GM23248 (cell line): ENCODE measurements around the gene OR2W3. TPM values are rescaled to one million over a fixed set of nuclear protein-coding genes. Genes with fewer than 3 reads are reported as not detected.

Source experiments
- DNase-seq: peaks from one replicate; pipeline ENCODE4 v3.0.0-alpha.2; 2015
- H2AFZ ChIP-seq: fragments of 200-600 bp; sonication (generic); 2 replicates; pipeline ENCODE4 v1.6.1; 2016; ENCODE audit warnings: antibody characterized with exemption
- H3F3A ChIP-seq: fragments of 200-600 bp; sonication (generic); 2 replicates; pipeline ENCODE4 v1.6.1; 2016; ENCODE audit warnings: mild to moderate bottlenecking, antibody characterized with exemption, mixed run types; ENCODE audit not compliant: insufficient read depth
- H3K27ac ChIP-seq: fragments of 200-600 bp; sonication (generic); 2 replicates; pipeline ENCODE4 v1.5.1; 2016; ENCODE audit warnings: mild to moderate bottlenecking
- H3K27me3 ChIP-seq: fragments of 200-600 bp; sonication (generic); replicated peaks from 2 replicates; pipeline ENCODE4 v1.6.1; 2016; ENCODE audit warnings: mild to moderate bottlenecking; ENCODE audit not compliant: insufficient read depth
- H3K36me3 ChIP-seq: fragments of 200-600 bp; sonication (generic); 2 replicates; pipeline ENCODE4 v1.6.1; 2016; ENCODE audit warnings: low read depth, mild to moderate bottlenecking
- H3K4me1 ChIP-seq: fragments of 200-600 bp; sonication (generic); 2 replicates; pipeline ENCODE4 v1.6.1; 2016; ENCODE audit warnings: mild to moderate bottlenecking; ENCODE audit not compliant: insufficient read depth
- H3K4me2 ChIP-seq: fragments of 200-600 bp; sonication (generic); one replicate; pipeline ENCODE4 v1.6.1; 2016; ENCODE audit warnings: mild to moderate bottlenecking; ENCODE audit not compliant: unreplicated experiment
- H3K4me3 ChIP-seq: fragments of 200-600 bp; sonication (generic); 2 replicates; pipeline ENCODE4 v1.5.1; 2016; ENCODE audit warnings: mild to moderate bottlenecking
- H3K79me2 ChIP-seq: fragments of 200-600 bp; sonication (generic); 2 replicates; pipeline ENCODE4 v1.6.1; 2016; ENCODE audit warnings: mild to moderate bottlenecking; ENCODE audit not compliant: insufficient read depth
- H3K9ac ChIP-seq: fragments of 200-600 bp; sonication (generic); 2 replicates; pipeline ENCODE4 v1.6.1; 2016; ENCODE audit warnings: mild to moderate bottlenecking
- H3K9me2 ChIP-seq: fragments of 200-600 bp; sonication (generic); 2 replicates; pipeline ENCODE4 v1.6.1; 2016; ENCODE audit warnings: mixed run types, mild to moderate bottlenecking, moderate library complexity; ENCODE audit not compliant: insufficient read depth
- H3K9me3 ChIP-seq: fragments of 200-600 bp; sonication (generic); one replicate; pipeline ENCODE4 v1.6.1; 2017; ENCODE audit warnings: low read depth
- H4K20me1 ChIP-seq: fragments of 200-600 bp; sonication (generic); 2 replicates; pipeline ENCODE4 v1.6.0; 2016; ENCODE audit not compliant: insufficient read depth
- EZH2 ChIP-seq: fragments of 200-600 bp; sonication (generic); IDR thresholded peaks from 2 replicates; pipeline ENCODE4 v1.6.1; 2018; ENCODE audit warnings: antibody characterized with exemption, mild to moderate bottlenecking; ENCODE audit not compliant: insufficient read depth, poor library complexity, severe bottlenecking
- EZH2phosphoT487 ChIP-seq: fragments of 200-600 bp; sonication (generic); IDR thresholded peaks from 2 replicates; pipeline ENCODE4 v1.6.1; 2018; ENCODE audit warnings: antibody characterized with exemption, moderate library complexity, mild to moderate bottlenecking, low read depth; ENCODE audit not compliant: insufficient read depth
- WGBS, 2 experiments: methylation state at CpG; one replicate each; pipeline ENCODE4 v1.1.6; 2015 to 2017; ENCODE audit warnings: low lambda C conversion rate in 2 of 2, low coverage in 1 of 2; ENCODE audit errors: missing lambda C conversion rate in 2 of 2; 5-methylcytosine and 5-hydroxymethylcytosine counted together
- in situ Hi-C: fragments of 300-500 bp; cut with MboI; formaldehyde crosslinking; loops from 2 replicates; pipeline ENCODE4 v1.15.0; 2020
- polyA plus RNA-seq: library from polyadenylated mRNA; unstranded; fragments of >200 nt; fragmentation: Nextera tagmentation; extraction: Ambion mirVana; gene quantifications from 2 replicates; pipeline ENCODE4 v1.2.1, GENCODE V29; 2016
- total RNA-seq: library from RNA; depleted of rRNA; stranded (reverse); fragments of >200 nt; shearing (Covaris generic); gene quantifications from 2 replicates; pipeline ENCODE4 v1.2.3, GENCODE V29; 2014

OR2W3 gene
- total and polyA plus RNA-seq, 2 experiments from 2014 or later = not detected

GRCh38 chr1:247919952-247920351 is 24.6 kb downstream of the OR2W3 start, which contains the start of gene OR2T8:
TSS of gene OR2T8 (plus strand) at chr1:247920252. CDS start at chr1:247921018, 766 bp downstream.
- H3K4me2 ChIP-seq = no peak within 1 kb of the TSS

GRCh38 chr1:247923941-247924340 is 28.6 kb downstream of the OR2W3 start:
- Histone ChIP-seq H4K20me1 (no peaks in the 10 kb centered on the region), H2AFZ (no peak overlapping the region), H3F3A (no peaks in the 10 kb centered on the region), H3K36me3 (no peaks in the 10 kb centered on the region), H3K79me2 (no peaks in the 10 kb centered on the region), H3K27ac (no peak overlapping the region), H3K4me3 (no peak overlapping the region), H3K9ac (no peak overlapping the region), H3K4me2 (no peak overlapping the region), H3K27me3 (no peaks in the 10 kb centered on the region), H3K9me2 (no peaks in the 10 kb centered on the region), H3K9me3 (no peaks in the 10 kb centered on the region), H3K4me1 (no peaks in the 10 kb centered on the region)
- in situ Hi-C loops = no loop called here
- WGBS, 2 experiments = 0 to 10% methylated on average over 3 of the region's 3 CpGs
- TF ChIP-seq EZH2 (no peak), EZH2phosphoT487 (no peak)
- DNase-seq = no peak

More at GRCh38 chr1:247919952-247920351, 24.6 kb downstream of the OR2W3 start, which contains the start of gene OR2T8:
- TF ChIP-seq EZH2phosphoT487 (no peak), EZH2 (no peak)
- no peak within 1 kb of the TSS for H3K9ac ChIP-seq
- H3K27me3 ChIP-seq = no peaks in the 10 kb centered on the region
- H3K4me3 ChIP-seq = no peak within 1 kb of the TSS
- H3K9me3 ChIP-seq = no peaks in the 10 kb centered on the region
- no peak within 1 kb of the TSS for H3K27ac ChIP-seq
- H3K4me1 ChIP-seq = no peaks in the 10 kb centered on the region
- H3K9me2 ChIP-seq = no peaks in the 10 kb centered on the region
- in situ Hi-C loops = no loop called here
- no peak within 1 kb of the TSS for H2AFZ ChIP-seq
- WGBS, 2 experiments = 36 to 49% methylated on average over 2 of the region's 2 CpGs
- H3K79me2 ChIP-seq = no peaks in the 10 kb centered on the region
- no peaks in the 10 kb centered on the region for H3K36me3 ChIP-seq
- DNase-seq = no peak
- no peaks in the 10 kb centered on the region for H3F3A ChIP-seq
- no peaks in the 10 kb centered on the region for H4K20me1 ChIP-seq

- H3K9me2 ChIP-seq = no peaks in the 10 kb centered on the region
- H2AFZ ChIP-seq = no peak within 1 kb of the TSS
- H3K4me1 ChIP-seq = no peaks in the 10 kb centered on the region
These were observed 29.5 kb downstream of the OR2W3 start, which contains the start of gene OR2AJ1 for GRCh38 chr1:247924868-247925267. TSS of gene OR2AJ1 (plus strand) at chr1:247924889. CDS start at chr1:247933769, 8,880 bp downstream.

GRCh38 chr1:247933989-247934388 is 38.6 kb downstream of the OR2W3 start:
- H3K27ac ChIP-seq = no peak overlapping the region
- 63 to 66% methylated on average over 8 of the region's 8 CpGs for WGBS, 2 experiments
- H2AFZ ChIP-seq = no peak overlapping the region
- no peaks in the 10 kb centered on the region for H3K9me3 ChIP-seq
- no peak overlapping the region for H3K4me3 ChIP-seq
- H3K36me3 ChIP-seq = no peaks in the 10 kb centered on the region
- in situ Hi-C loops = no loop called here
- H4K20me1 ChIP-seq = no peaks in the 10 kb centered on the region
- no peaks in the 10 kb centered on the region for H3K27me3 ChIP-seq
- no peak overlapping the region for H3K9ac ChIP-seq
- H3K4me2 ChIP-seq = no peak overlapping the region
- DNase-seq = no peak
- H3K79me2 ChIP-seq = no peaks in the 10 kb centered on the region
- H3K9me2 ChIP-seq = no peaks in the 10 kb centered on the region
- TF ChIP-seq EZH2phosphoT487 (no peak), EZH2 (no peak)
- no peaks in the 10 kb centered on the region for H3K4me1 ChIP-seq
- H3F3A ChIP-seq = no peaks in the 10 kb centered on the region

More at GRCh38 chr1:247924868-247925267, 29.5 kb downstream of the OR2W3 start, which contains the start of gene OR2AJ1:
- Histone ChIP-seq H3K79me2 (no peaks in the 10 kb centered on the region), H3K9ac (no peak within 1 kb of the TSS), H3K27ac (no peak within 1 kb of the TSS), H3K4me2 (no peak within 1 kb of the TSS), H3K36me3 (no peaks in the 10 kb centered on the region), H3K4me3 (no peak within 1 kb of the TSS), H3K27me3 (no peaks in the 10 kb centered on the region), H3K9me3 (no peaks in the 10 kb centered on the region), H3F3A (no peaks in the 10 kb centered on the region), H4K20me1 (no peaks in the 10 kb centered on the region)
- 49 to 58% methylated on average over 9 of the region's 9 CpGs for WGBS, 2 experiments
- TF ChIP-seq EZH2phosphoT487 (no peak), EZH2 (no peak)
- no peak for DNase-seq
- in situ Hi-C loops = no loop called here

- Histone ChIP-seq H3K4me3 (no peak overlapping the region), H3K9ac (no peak overlapping the region), H2AFZ (no peak overlapping the region), H3K27me3 (no peaks in the 10 kb centered on the region), H3K79me2 (no peaks in the 10 kb centered on the region), H3K4me1 (no peaks in the 10 kb centered on the region), H3K27ac (no peak overlapping the region), H3K9me3 (no peaks in the 10 kb centered on the region), H3K9me2 (no peaks in the 10 kb centered on the region), H3K4me2 (no peak overlapping the region), H3K36me3 (no peaks in the 10 kb centered on the region), H3F3A (no peaks in the 10 kb centered on the region), H4K20me1 (no peaks in the 10 kb centered on the region)
- in situ Hi-C loops = no loop called here
- DNase-seq = no peak
- 53 to 67% methylated on average over 9 of the region's 9 CpGs for WGBS, 2 experiments
- no peak for TF ChIP-seq EZH2phosphoT487
- TF ChIP-seq EZH2 = no peak
These were observed 40.4 kb downstream of the OR2W3 start for GRCh38 chr1:247935781-247936180.
